HEK293 (cell line): Measurements from ENCODE around the gene BCAS3.

Experiments used
- CTCF ChIA-PET: fragments of 350-600 bp; formaldehyde crosslinking; extraction: SDS; loops from one replicate; lab custom pipeline; 2021; ENCODE audit warnings: antibody characterized with exemption; lab: Yijun Ruan, JAX
- POLR2A ChIA-PET: fragments of 300-600 bp; formaldehyde crosslinking; extraction: SDS; loops from one replicate; lab custom pipeline; 2020; ENCODE audit warnings: antibody characterized with exemption, inconsistent platforms; lab: Yijun Ruan, JAX
- H3K27ac ChIP-seq: fragments of 200-500 bp; sonication (Bioruptor generic); 2 replicates; pipeline ENCODE4 v1.5.1; 2014; ENCODE audit warnings: low read depth, low read length, control low read depth, inconsistent platforms; ENCODE audit errors: extremely low read depth
- H3K36me3 ChIP-seq, 2 experiments: fragments of 200-500 bp in 1 of 2; sonication (Bioruptor generic) in 1 of 2; 1 replicate in 1 of 2; 2 replicates in 1 of 2; pipeline ENCODE4 v1.5.1; 2014 to 2017; ENCODE audit warnings: inconsistent platforms in 2 of 2, low read length in 2 of 2; ENCODE audit not compliant: control insufficient read depth in 2 of 2, insufficient read depth in 1 of 2
- H3K4me1 ChIP-seq: fragments of 200-500 bp; sonication (Bioruptor generic); 2 replicates; pipeline ENCODE4 v1.5.1; 2014; ENCODE audit warnings: mild to moderate bottlenecking, low read length, inconsistent platforms; ENCODE audit not compliant: control insufficient read depth, insufficient read depth
- H3K4me3 ChIP-seq: 2 replicates; pipeline ENCODE4 v1.5.1; 2011; ENCODE audit warnings: low read depth, mild to moderate bottlenecking, control low read depth, low read length, moderate library complexity
- H3K9me3 ChIP-seq: fragments of 200-500 bp; sonication (Bioruptor generic); 2 replicates; pipeline ENCODE4 v1.5.1; 2014; ENCODE audit warnings: low read depth, low read length, inconsistent platforms; ENCODE audit not compliant: control insufficient read depth, insufficient read depth
- BCL11A ChIP-seq: fragments of 450-650 bp; formaldehyde crosslinking; IDR thresholded peaks from 2 replicates; pipeline ENCODE4 v1.5.1; 2016; ENCODE audit warnings: low read depth, missing biosample characterization, missing genetic modification characterization
- GFI1B ChIP-seq: fragments of 450-650 bp; formaldehyde crosslinking; IDR thresholded peaks from 2 replicates; pipeline ENCODE4 v1.5.1; 2016; ENCODE audit warnings: missing biosample characterization, missing genetic modification characterization
- OSR2 ChIP-seq: fragments of 450-650 bp; formaldehyde crosslinking; IDR thresholded peaks from 2 replicates; pipeline ENCODE4 v1.5.1; 2016; ENCODE audit warnings: missing biosample characterization, missing genetic modification characterization
- SCRT1 ChIP-seq: fragments of 450-650 bp; formaldehyde crosslinking; IDR thresholded peaks from 2 replicates; pipeline ENCODE4 v1.5.1; 2016; ENCODE audit warnings: missing biosample characterization, missing genetic modification characterization, borderline replicate concordance
- TCF7L2 ChIP-seq: IDR thresholded peaks from 2 replicates; pipeline ENCODE4 v1.6.1; 2011; ENCODE audit warnings: low read depth, mild to moderate bottlenecking, inconsistent platforms, low read length, moderate library complexity, borderline replicate concordance
- ZBTB20 ChIP-seq: fragments of 450-650 bp; formaldehyde crosslinking; IDR thresholded peaks from 2 replicates; pipeline ENCODE4 v1.5.1; 2016; ENCODE audit warnings: missing biosample characterization, missing genetic modification characterization
- ZBTB7A ChIP-seq: fragments of 450-650 bp; formaldehyde crosslinking; IDR thresholded peaks from 2 replicates; pipeline ENCODE4 v1.5.1; 2016; ENCODE audit warnings: low read depth, missing biosample characterization, missing genetic modification characterization
- ZEB2 ChIP-seq: fragments of 450-650 bp; formaldehyde crosslinking; IDR thresholded peaks from 2 replicates; pipeline ENCODE4 v1.5.1; 2016; ENCODE audit warnings: missing biosample characterization, missing genetic modification characterization
- ZNF112 ChIP-seq: fragments of 450-650 bp; formaldehyde crosslinking; IDR thresholded peaks from 2 replicates; pipeline ENCODE4 v1.5.0; 2017; ENCODE audit warnings: missing biosample characterization, missing genetic modification characterization
- ZNF132 ChIP-seq: fragments of 450-650 bp; formaldehyde crosslinking; IDR thresholded peaks from 2 replicates; pipeline ENCODE4 v1.5.1; 2017; ENCODE audit warnings: missing biosample characterization, missing genetic modification characterization, borderline replicate concordance
- ZNF184 ChIP-seq: fragments of 450-650 bp; IDR thresholded peaks from 2 replicates; pipeline ENCODE4 v1.5.1; 2018; ENCODE audit warnings: missing biosample characterization, mild to moderate bottlenecking, missing genetic modification characterization
- ZNF2 ChIP-seq: fragments of 450-650 bp; formaldehyde crosslinking; IDR thresholded peaks from 2 replicates; pipeline ENCODE4 v1.5.1; 2016; ENCODE audit warnings: missing biosample characterization, missing genetic modification characterization
- ZNF292 ChIP-seq: fragments of 450-650 bp; formaldehyde crosslinking; IDR thresholded peaks from 2 replicates; pipeline ENCODE4 v1.5.1; 2016; ENCODE audit warnings: low read depth, missing biosample characterization, missing genetic modification characterization, borderline replicate concordance
- ZNF350 ChIP-seq: fragments of 450-650 bp; formaldehyde crosslinking; IDR thresholded peaks from 2 replicates; pipeline ENCODE4 v1.5.0; 2017; ENCODE audit warnings: missing biosample characterization, mild to moderate bottlenecking, missing genetic modification characterization
- ZNF423 ChIP-seq: fragments of 450-650 bp; formaldehyde crosslinking; IDR thresholded peaks from 2 replicates; pipeline ENCODE4 v1.5.1; 2016; ENCODE audit warnings: missing biosample characterization, missing genetic modification characterization
- ZNF623 ChIP-seq: fragments of 450-650 bp; formaldehyde crosslinking; IDR thresholded peaks from 2 replicates; pipeline ENCODE4 v1.5.1; 2016; ENCODE audit warnings: missing biosample characterization, missing genetic modification characterization
- ZNF837 ChIP-seq: fragments of 450-650 bp; formaldehyde crosslinking; IDR thresholded peaks from 2 replicates; pipeline ENCODE4 v1.5.1; 2016; ENCODE audit warnings: missing biosample characterization, missing genetic modification characterization
- ZSCAN23 ChIP-seq: fragments of 450-650 bp; formaldehyde crosslinking; IDR thresholded peaks from 2 replicates; pipeline ENCODE4 v1.5.1; 2016; ENCODE audit warnings: missing biosample characterization, missing genetic modification characterization
- TF ChIP-seq, protein P1 (sequence below): fragments of 450-650 bp; formaldehyde crosslinking; IDR thresholded peaks from 2 replicates; pipeline ENCODE4 v1.5.1; 2016; ENCODE audit warnings: missing biosample characterization, missing genetic modification characterization
- TF ChIP-seq, protein P2 (sequence below): fragments of 450-650 bp; formaldehyde crosslinking; optimal IDR thresholded peaks from 2 replicates; pipeline ENCODE3; 2016; ENCODE audit warnings: missing biosample characterization, mild to moderate bottlenecking, missing genetic modification characterization
- TF ChIP-seq, protein P3 (sequence below): fragments of 450-650 bp; formaldehyde crosslinking; IDR thresholded peaks from 2 replicates; pipeline ENCODE4 v1.5.1; 2016; ENCODE audit warnings: missing biosample characterization, missing genetic modification characterization
- TF ChIP-seq, protein P4 (sequence below): fragments of 450-650 bp; formaldehyde crosslinking; IDR thresholded peaks from 2 replicates; pipeline ENCODE4 v1.5.1; 2016; ENCODE audit warnings: missing biosample characterization, missing genetic modification characterization
- TF ChIP-seq, protein P5 (sequence below): fragments of 450-650 bp; formaldehyde crosslinking; IDR thresholded peaks from 2 replicates; pipeline ENCODE4 v1.5.1; 2016; ENCODE audit warnings: missing biosample characterization, missing genetic modification characterization
- TF ChIP-seq, protein P6 (sequence below): fragments of 450-650 bp; formaldehyde crosslinking; IDR thresholded peaks from 2 replicates; pipeline ENCODE4 v1.5.1; 2017; ENCODE audit warnings: missing biosample characterization, missing genetic modification characterization

Gene BCAS3

DNA sequence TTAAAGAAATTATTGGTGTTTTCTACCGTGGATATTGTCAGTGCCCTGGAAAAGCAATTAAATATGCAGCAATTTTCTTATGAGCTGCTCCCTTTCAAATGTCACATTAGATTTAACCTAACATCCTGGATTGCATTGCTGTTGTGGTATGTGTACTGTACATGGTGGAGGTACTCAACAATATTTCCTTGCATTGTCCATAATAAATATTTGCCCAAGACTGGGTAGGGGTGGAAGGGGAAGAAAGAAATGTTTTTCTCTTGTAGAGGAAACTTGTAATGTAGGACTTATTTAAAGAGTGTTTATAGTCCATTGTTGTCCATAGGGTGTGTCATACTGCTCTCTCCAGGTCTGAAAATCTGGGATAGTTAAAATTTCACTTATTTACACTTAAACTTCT, 375.8 kb downstream of the BCAS3 start (continued):
- TF ChIP-seq, protein P1, sequence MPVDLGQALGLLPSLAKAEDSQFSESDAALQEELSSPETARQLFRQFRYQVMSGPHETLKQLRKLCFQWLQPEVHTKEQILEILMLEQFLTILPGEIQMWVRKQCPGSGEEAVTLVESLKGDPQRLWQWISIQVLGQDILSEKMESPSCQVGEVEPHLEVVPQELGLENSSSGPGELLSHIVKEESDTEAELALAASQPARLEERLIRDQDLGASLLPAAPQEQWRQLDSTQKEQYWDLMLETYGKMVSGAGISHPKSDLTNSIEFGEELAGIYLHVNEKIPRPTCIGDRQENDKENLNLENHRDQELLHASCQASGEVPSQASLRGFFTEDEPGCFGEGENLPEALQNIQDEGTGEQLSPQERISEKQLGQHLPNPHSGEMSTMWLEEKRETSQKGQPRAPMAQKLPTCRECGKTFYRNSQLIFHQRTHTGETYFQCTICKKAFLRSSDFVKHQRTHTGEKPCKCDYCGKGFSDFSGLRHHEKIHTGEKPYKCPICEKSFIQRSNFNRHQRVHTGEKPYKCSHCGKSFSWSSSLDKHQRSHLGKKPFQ (tag by site-specific recombination): no peak
- no peak for TF ChIP-seq ZNF132 (tag by site-specific recombination)
- TF ChIP-seq GFI1B: no peak
- TF ChIP-seq ZBTB20: no peak
- TF ChIP-seq ZNF112 (tag by site-specific recombination): no peak
- TF ChIP-seq ZNF423 (tag by site-specific recombination): no peak
- TF ChIP-seq, protein P2, sequence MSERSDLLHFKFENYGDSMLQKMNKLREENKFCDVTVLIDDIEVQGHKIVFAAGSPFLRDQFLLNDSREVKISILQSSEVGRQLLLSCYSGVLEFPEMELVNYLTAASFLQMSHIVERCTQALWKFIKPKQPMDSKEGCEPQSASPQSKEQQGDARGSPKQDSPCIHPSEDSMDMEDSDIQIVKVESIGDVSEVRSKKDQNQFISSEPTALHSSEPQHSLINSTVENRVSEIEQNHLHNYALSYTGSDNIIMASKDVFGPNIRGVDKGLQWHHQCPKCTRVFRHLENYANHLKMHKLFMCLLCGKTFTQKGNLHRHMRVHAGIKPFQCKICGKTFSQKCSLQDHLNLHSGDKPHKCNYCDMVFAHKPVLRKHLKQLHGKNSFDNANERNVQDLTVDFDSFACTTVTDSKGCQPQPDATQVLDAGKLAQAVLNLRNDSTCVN (tag by site-specific recombination): no peak
- TF ChIP-seq, protein P3, sequence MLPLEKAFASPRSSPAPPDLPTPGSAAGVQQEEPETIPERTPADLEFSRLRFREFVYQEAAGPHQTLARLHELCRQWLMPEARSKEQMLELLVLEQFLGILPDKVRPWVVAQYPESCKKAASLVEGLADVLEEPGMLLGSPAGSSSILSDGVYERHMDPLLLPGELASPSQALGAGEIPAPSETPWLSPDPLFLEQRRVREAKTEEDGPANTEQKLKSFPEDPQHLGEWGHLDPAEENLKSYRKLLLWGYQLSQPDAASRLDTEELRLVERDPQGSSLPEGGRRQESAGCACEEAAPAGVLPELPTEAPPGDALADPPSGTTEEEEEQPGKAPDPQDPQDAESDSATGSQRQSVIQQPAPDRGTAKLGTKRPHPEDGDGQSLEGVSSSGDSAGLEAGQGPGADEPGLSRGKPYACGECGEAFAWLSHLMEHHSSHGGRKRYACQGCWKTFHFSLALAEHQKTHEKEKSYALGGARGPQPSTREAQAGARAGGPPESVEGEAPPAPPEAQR (tag by site-specific recombination): no peak

DNA sequence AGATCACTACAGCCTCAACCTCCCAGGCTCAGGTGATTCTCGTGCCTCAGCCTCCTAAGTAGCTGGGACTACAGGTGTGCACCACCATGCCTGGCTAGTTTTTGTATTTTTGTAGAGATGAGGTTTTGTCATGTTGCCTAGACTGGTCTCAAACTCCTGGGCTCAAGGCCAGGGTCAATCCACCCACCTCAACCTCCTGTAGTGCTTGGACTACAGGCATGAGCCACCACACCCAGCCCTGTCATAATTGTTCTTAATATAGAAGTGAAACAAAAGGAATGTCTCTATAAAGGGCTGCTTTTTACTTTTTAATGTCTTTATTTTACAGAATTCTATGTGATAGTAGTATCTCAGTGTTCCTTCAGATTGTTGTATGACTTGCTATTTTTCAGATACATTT, 376.8 kb downstream of the BCAS3 start:
- Histone ChIP-seq H3K36me3 (no peaks in the 10 kb centered on the region; a peak in 1 of 3 replicates), H3K4me1 (no peaks in the 10 kb centered on the region), H3K9me3 (no peaks in the 10 kb centered on the region)
- ChIA-PET POLR2A (no interaction called here), CTCF (no interaction called here)
- no peak for TF ChIP-seq ZNF623
- TF ChIP-seq BCL11A (tag by site-specific recombination): no peak
- no peak for TF ChIP-seq ZSCAN23 (tag by site-specific recombination)
- TF ChIP-seq SCRT1 (tag by site-specific recombination): no peak
- no peak for TF ChIP-seq ZNF2 (tag by site-specific recombination)
- no peak for TF ChIP-seq TCF7L2
- TF ChIP-seq, all 188 proteins: peak for 0
- Histone ChIP-seq H3K27ac (no peak overlapping the region), H3K4me3 (no peak overlapping the region)

DNA sequence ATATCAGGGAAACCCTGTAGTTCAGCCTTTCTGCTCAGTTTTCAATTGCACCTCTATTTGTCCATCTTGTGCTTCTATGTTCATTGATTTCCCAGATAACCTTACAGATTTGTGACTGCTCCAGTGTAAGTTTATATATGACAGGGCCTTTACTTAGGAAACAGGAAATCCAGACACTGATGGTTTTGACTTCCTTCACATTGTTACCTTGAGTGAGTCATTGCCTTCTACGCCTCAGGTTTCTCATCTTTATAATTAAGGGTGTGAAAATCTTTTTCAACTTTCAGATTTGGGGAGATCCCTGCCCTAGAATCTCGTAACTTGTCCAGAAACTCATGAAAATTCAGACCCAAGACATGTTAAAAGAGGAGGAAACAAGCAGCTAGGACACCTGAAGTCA, 379.6 kb downstream of the BCAS3 start:
- POLR2A ChIA-PET: no interaction called here
- Histone ChIP-seq H3K27ac (no peak overlapping the region), H3K36me3 (no peaks in the 10 kb centered on the region), H3K4me1 (no peaks in the 10 kb centered on the region), H3K4me3 (no peak overlapping the region), H3K9me3 (no peaks in the 10 kb centered on the region)
- CTCF ChIA-PET: no interaction called here
- TF ChIP-seq ZNF350 (no peak), ZEB2 (tag by site-specific recombination) (no peak), OSR2 (tag by site-specific recombination) (no peak), ZNF292 (tag by site-specific recombination) (no peak), ZBTB7A (tag by site-specific recombination) (no peak), ZNF837 (tag by site-specific recombination) (no peak), ZNF184 (no peak)
- TF ChIP-seq, protein P4, sequence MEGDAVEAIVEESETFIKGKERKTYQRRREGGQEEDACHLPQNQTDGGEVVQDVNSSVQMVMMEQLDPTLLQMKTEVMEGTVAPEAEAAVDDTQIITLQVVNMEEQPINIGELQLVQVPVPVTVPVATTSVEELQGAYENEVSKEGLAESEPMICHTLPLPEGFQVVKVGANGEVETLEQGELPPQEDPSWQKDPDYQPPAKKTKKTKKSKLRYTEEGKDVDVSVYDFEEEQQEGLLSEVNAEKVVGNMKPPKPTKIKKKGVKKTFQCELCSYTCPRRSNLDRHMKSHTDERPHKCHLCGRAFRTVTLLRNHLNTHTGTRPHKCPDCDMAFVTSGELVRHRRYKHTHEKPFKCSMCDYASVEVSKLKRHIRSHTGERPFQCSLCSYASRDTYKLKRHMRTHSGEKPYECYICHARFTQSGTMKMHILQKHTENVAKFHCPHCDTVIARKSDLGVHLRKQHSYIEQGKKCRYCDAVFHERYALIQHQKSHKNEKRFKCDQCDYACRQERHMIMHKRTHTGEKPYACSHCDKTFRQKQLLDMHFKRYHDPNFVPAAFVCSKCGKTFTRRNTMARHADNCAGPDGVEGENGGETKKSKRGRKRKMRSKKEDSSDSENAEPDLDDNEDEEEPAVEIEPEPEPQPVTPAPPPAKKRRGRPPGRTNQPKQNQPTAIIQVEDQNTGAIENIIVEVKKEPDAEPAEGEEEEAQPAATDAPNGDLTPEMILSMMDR (tag by site-specific recombination): no peak
- TF ChIP-seq, protein P5, sequence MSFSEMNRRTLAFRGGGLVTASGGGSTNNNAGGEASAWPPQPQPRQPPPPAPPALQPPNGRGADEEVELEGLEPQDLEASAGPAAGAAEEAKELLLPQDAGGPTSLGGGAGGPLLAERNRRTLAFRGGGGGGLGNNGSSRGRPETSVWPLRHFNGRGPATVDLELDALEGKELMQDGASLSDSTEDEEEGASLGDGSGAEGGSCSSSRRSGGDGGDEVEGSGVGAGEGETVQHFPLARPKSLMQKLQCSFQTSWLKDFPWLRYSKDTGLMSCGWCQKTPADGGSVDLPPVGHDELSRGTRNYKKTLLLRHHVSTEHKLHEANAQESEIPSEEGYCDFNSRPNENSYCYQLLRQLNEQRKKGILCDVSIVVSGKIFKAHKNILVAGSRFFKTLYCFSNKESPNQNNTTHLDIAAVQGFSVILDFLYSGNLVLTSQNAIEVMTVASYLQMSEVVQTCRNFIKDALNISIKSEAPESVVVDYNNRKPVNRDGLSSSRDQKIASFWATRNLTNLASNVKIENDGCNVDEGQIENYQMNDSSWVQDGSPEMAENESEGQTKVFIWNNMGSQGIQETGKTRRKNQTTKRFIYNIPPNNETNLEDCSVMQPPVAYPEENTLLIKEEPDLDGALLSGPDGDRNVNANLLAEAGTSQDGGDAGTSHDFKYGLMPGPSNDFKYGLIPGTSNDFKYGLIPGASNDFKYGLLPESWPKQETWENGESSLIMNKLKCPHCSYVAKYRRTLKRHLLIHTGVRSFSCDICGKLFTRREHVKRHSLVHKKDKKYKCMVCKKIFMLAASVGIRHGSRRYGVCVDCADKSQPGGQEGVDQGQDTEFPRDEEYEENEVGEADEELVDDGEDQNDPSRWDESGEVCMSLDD (tag by site-specific recombination): no peak
- TF ChIP-seq, protein P6, sequence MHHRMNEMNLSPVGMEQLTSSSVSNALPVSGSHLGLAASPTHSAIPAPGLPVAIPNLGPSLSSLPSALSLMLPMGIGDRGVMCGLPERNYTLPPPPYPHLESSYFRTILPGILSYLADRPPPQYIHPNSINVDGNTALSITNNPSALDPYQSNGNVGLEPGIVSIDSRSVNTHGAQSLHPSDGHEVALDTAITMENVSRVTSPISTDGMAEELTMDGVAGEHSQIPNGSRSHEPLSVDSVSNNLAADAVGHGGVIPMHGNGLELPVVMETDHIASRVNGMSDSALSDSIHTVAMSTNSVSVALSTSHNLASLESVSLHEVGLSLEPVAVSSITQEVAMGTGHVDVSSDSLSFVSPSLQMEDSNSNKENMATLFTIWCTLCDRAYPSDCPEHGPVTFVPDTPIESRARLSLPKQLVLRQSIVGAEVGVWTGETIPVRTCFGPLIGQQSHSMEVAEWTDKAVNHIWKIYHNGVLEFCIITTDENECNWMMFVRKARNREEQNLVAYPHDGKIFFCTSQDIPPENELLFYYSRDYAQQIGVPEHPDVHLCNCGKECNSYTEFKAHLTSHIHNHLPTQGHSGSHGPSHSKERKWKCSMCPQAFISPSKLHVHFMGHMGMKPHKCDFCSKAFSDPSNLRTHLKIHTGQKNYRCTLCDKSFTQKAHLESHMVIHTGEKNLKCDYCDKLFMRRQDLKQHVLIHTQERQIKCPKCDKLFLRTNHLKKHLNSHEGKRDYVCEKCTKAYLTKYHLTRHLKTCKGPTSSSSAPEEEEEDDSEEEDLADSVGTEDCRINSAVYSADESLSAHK: no peak
